CD8-positive, alpha-beta memory T cell (primary cell): ENCODE measurements around the gene KANK4. TPM values are rescaled to one million over a fixed set of nuclear protein-coding genes. Genes with fewer than 3 reads are reported as not detected.

ENCODE experiments used
- CTCF ChIA-PET: fragments of 350-600 bp; sonication (Branson Sonifier 250); formaldehyde crosslinking; loops from one replicate; lab custom pipeline; 2021; ENCODE audit warnings: antibody characterized with exemption; lab: Charles Lee
- POLR2A ChIA-PET: fragments of 350-600 bp; sonication (Branson Sonifier 250); formaldehyde crosslinking; loops from one replicate; lab custom pipeline; 2021; ENCODE audit warnings: antibody characterized with exemption; lab: Charles Lee
- DNase-seq, 5 donors: peaks; one replicate each; pipeline versions ENCODE4 v3.0.0 to v3.0.0-alpha.2; 2020 to 2022; ENCODE audit warnings: mixed read lengths in 1 of 5
- H3K27ac ChIP-seq: one replicate; pipeline ENCODE4 v1.7.0; 2013; ENCODE audit warnings: low read depth, mild to moderate bottlenecking, low read length, moderate library complexity
- H3K27me3 ChIP-seq: 2 replicates; pipeline ENCODE4 v1.7.0; 2013; ENCODE audit warnings: low read length, mild to moderate bottlenecking; ENCODE audit not compliant: insufficient read depth, poor library complexity, severe bottlenecking
- H3K36me3 ChIP-seq: 2 replicates; pipeline ENCODE4 v1.7.0; 2013; ENCODE audit warnings: mild to moderate bottlenecking, low read length, moderate library complexity; ENCODE audit not compliant: insufficient read depth
- H3K4me1 ChIP-seq: 2 replicates; pipeline ENCODE4 v1.7.0; 2013; ENCODE audit warnings: mild to moderate bottlenecking, low read length, moderate library complexity; ENCODE audit not compliant: insufficient read depth
- H3K4me3 ChIP-seq: 2 replicates; pipeline ENCODE4 v1.7.0; 2013; ENCODE audit warnings: mild to moderate bottlenecking, low read length
- H3K9me3 ChIP-seq: 2 replicates; pipeline ENCODE4 v1.7.0; 2013; ENCODE audit warnings: mild to moderate bottlenecking, low read length
- H3K27ac Mint-ChIP-seq, 8 donors: one replicate each; pipeline ENCODE4 v1.8.0; 2020 to 2021; ENCODE audit warnings: mixed read lengths in 8 of 8, mild to moderate bottlenecking in 6 of 8, inconsistent platforms in 3 of 8, moderate library complexity in 3 of 8
- H3K27me3 Mint-ChIP-seq, 2 donors: one replicate each; pipeline ENCODE4 v1.8.0; 2020 to 2021; ENCODE audit warnings: mixed read lengths in 2 of 2, mild to moderate bottlenecking in 1 of 2, moderate library complexity in 1 of 2
- H3K36me3 Mint-ChIP-seq, 3 donors: one replicate each; pipeline ENCODE4 v1.8.0; 2020 to 2021; ENCODE audit warnings: mixed read lengths in 3 of 3, inconsistent platforms in 1 of 3, mild to moderate bottlenecking in 1 of 3
- H3K4me1 Mint-ChIP-seq, 3 donors: one replicate each; pipeline ENCODE4 v1.8.0; 2020 to 2021; ENCODE audit warnings: mixed read lengths in 3 of 3, inconsistent platforms in 1 of 3, mild to moderate bottlenecking in 1 of 3
- H3K4me3 Mint-ChIP-seq, 7 donors: one replicate each; pipeline ENCODE4 v1.8.0; 2020 to 2021; ENCODE audit warnings: mixed read lengths in 7 of 7, mild to moderate bottlenecking in 6 of 7, moderate library complexity in 4 of 7, inconsistent platforms in 2 of 7
- H3K9me3 Mint-ChIP-seq, 5 donors: one replicate each; pipeline ENCODE4 v1.8.0; 2020 to 2022; ENCODE audit warnings: mixed read lengths in 5 of 5, mild to moderate bottlenecking in 3 of 5, moderate library complexity in 2 of 5, inconsistent platforms in 1 of 5
- polyA plus RNA-seq: library from polyadenylated mRNA; unstranded; fragments of 300-500 nt; fragmentation: Illumina TruSeq; gene quantifications from one replicate; pipeline ENCODE4 v1.2.3, GENCODE V29; 2021
- total RNA-seq, 2 experiments: library from RNA; stranded (reverse); gene quantifications; one replicate each; pipeline ENCODE4 v1.2.3, GENCODE V29; 2021

Gene KANK4
- total and polyA plus RNA-seq, 3 experiments from 2014 or later: not detected

- CTCF ChIA-PET: no interaction called here
- Histone ChIP-seq H3K4me1 (no peaks in the 10 kb centered on the region), H3K27me3 (no peaks in the 10 kb centered on the region), H3K36me3 (no peaks in the 10 kb centered on the region), H3K4me3 (no peak overlapping the region), H3K9me3 (no peaks in the 10 kb centered on the region), H3K27ac (no peak overlapping the region)
- no peak for DNase-seq
- no peaks in the 10 kb centered on the region for H3K36me3 Mint-ChIP-seq
- no peaks in the 10 kb centered on the region for H3K4me1 Mint-ChIP-seq
- peaks cover 0 to 3% of the 10 kb centered on the region in 2 donors for H3K27me3 Mint-ChIP-seq
- H3K27ac Mint-ChIP-seq: no peak overlapping the region
- no peak overlapping the region for H3K4me3 Mint-ChIP-seq
- POLR2A ChIA-PET: no interaction called here
- H3K9me3 Mint-ChIP-seq: no peaks in the 10 kb centered on the region
These were observed 131.7 kb downstream of the KANK4 start for GRCh38 chr1:62187548-62187947.

Other genes with a start within 250 kb of the KANK4 start
- not detected for gene L1TD1, start 124.6 kb downstream of the KANK4 start, total RNA-seq
- not detected for gene L1TD1, start 124.6 kb downstream of the KANK4 start, polyA plus RNA-seq
- gene USP1, start 117.6 kb upstream of the KANK4 start, total RNA-seq: 100 to 1,000 TPM; 102 to 106 TPM
- gene USP1, start 117.6 kb upstream of the KANK4 start, polyA plus RNA-seq: 28.2 TPM